HEK293 (cell line): ENCODE data around the gene EID2.

Experiments
- CTCF ChIA-PET: fragments of 350-600 bp; formaldehyde crosslinking; extraction: SDS; loops from one replicate; lab custom pipeline; 2021; ENCODE audit warnings: antibody characterized with exemption; lab: Yijun Ruan, JAX
- POLR2A ChIA-PET: fragments of 300-600 bp; formaldehyde crosslinking; extraction: SDS; loops from one replicate; lab custom pipeline; 2020; ENCODE audit warnings: antibody characterized with exemption, inconsistent platforms; lab: Yijun Ruan, JAX
- H3K27ac ChIP-seq: fragments of 200-500 bp; sonication (Bioruptor generic); 2 replicates; pipeline ENCODE4 v1.5.1; 2014; ENCODE audit warnings: low read depth, low read length, control low read depth, inconsistent platforms; ENCODE audit errors: extremely low read depth
- H3K36me3 ChIP-seq, 2 experiments: fragments of 200-500 bp in 1 of 2; sonication (Bioruptor generic) in 1 of 2; 1 replicate in 1 of 2; 2 replicates in 1 of 2; pipeline ENCODE4 v1.5.1; 2014 to 2017; ENCODE audit warnings: inconsistent platforms in 2 of 2, low read length in 2 of 2; ENCODE audit not compliant: control insufficient read depth in 2 of 2, insufficient read depth in 1 of 2
- H3K4me1 ChIP-seq: fragments of 200-500 bp; sonication (Bioruptor generic); 2 replicates; pipeline ENCODE4 v1.5.1; 2014; ENCODE audit warnings: mild to moderate bottlenecking, low read length, inconsistent platforms; ENCODE audit not compliant: control insufficient read depth, insufficient read depth
- H3K4me3 ChIP-seq: 2 replicates; pipeline ENCODE4 v1.5.1; 2011; ENCODE audit warnings: low read depth, mild to moderate bottlenecking, control low read depth, low read length, moderate library complexity
- H3K9me3 ChIP-seq: fragments of 200-500 bp; sonication (Bioruptor generic); 2 replicates; pipeline ENCODE4 v1.5.1; 2014; ENCODE audit warnings: low read depth, low read length, inconsistent platforms; ENCODE audit not compliant: control insufficient read depth, insufficient read depth
- FEZF1 ChIP-seq: fragments of 450-650 bp; formaldehyde crosslinking; IDR thresholded peaks from 2 replicates; pipeline ENCODE4 v1.5.1; 2016; ENCODE audit warnings: missing biosample characterization, missing genetic modification characterization
- HOXD13 ChIP-seq: sonication (generic); formaldehyde crosslinking; IDR thresholded peaks from 2 replicates; pipeline ENCODE4 v1.8.0; 2022; ENCODE audit warnings: missing genetic modification reagents, borderline replicate concordance
- KLF1 ChIP-seq: fragments of 450-650 bp; formaldehyde crosslinking; IDR thresholded peaks from 2 replicates; pipeline ENCODE4 v1.5.1; 2016; ENCODE audit warnings: missing biosample characterization, missing genetic modification characterization
- KLF9 ChIP-seq: fragments of 450-650 bp; formaldehyde crosslinking; IDR thresholded peaks from 2 replicates; pipeline ENCODE4 v1.5.1; 2016; ENCODE audit warnings: missing biosample characterization, missing genetic modification characterization, low read depth
- OVOL3 ChIP-seq: fragments of 450-650 bp; formaldehyde crosslinking; IDR thresholded peaks from 2 replicates; pipeline ENCODE4 v1.5.1; 2016; ENCODE audit warnings: missing biosample characterization, missing genetic modification characterization
- SP7 ChIP-seq: fragments of 450-650 bp; formaldehyde crosslinking; IDR thresholded peaks from 2 replicates; pipeline ENCODE4 v1.5.1; 2016; ENCODE audit warnings: missing biosample characterization, missing genetic modification characterization
- TRIM28 ChIP-seq: IDR thresholded peaks from 2 replicates; pipeline ENCODE4 v1.6.1; 2011; ENCODE audit warnings: low read length, control low read depth, borderline replicate concordance
- WT1 ChIP-seq: fragments of 450-650 bp; formaldehyde crosslinking; IDR thresholded peaks from 2 replicates; pipeline ENCODE4 v1.5.1; 2016; ENCODE audit warnings: missing biosample characterization, missing genetic modification characterization
- ZBTB17 ChIP-seq: fragments of 450-650 bp; formaldehyde crosslinking; IDR thresholded peaks from 2 replicates; pipeline ENCODE4 v1.5.1; 2016; ENCODE audit warnings: missing biosample characterization, missing genetic modification characterization
- ZFHX2 ChIP-seq: fragments of 450-650 bp; formaldehyde crosslinking; conservative IDR thresholded peaks from 2 replicates; pipeline ENCODE4 v1.5.1; 2016; ENCODE audit warnings: missing biosample characterization, missing genetic modification characterization
- ZFP69B ChIP-seq: fragments of 450-650 bp; formaldehyde crosslinking; IDR thresholded peaks from 2 replicates; pipeline ENCODE4 v1.5.1; 2016; ENCODE audit warnings: missing biosample characterization, missing genetic modification characterization
- ZNF10 ChIP-seq: fragments of 450-650 bp; formaldehyde crosslinking; IDR thresholded peaks from 2 replicates; pipeline ENCODE4 v1.5.1; 2017; ENCODE audit warnings: missing biosample characterization, missing genetic modification characterization
- ZNF121 ChIP-seq: fragments of 450-650 bp; formaldehyde crosslinking; IDR thresholded peaks from 2 replicates; pipeline ENCODE4 v1.5.1; 2016; ENCODE audit warnings: missing biosample characterization, missing genetic modification characterization
- ZNF138 ChIP-seq: fragments of 450-650 bp; formaldehyde crosslinking; IDR thresholded peaks from 2 replicates; pipeline ENCODE4 v1.5.1; 2016; ENCODE audit warnings: missing biosample characterization, missing genetic modification characterization, borderline replicate concordance
- ZNF174 ChIP-seq: fragments of 450-650 bp; formaldehyde crosslinking; IDR thresholded peaks from 2 replicates; pipeline ENCODE4 v1.5.0; 2017; ENCODE audit warnings: missing biosample characterization, mild to moderate bottlenecking, missing genetic modification characterization
- ZNF175 ChIP-seq: fragments of 450-650 bp; formaldehyde crosslinking; IDR thresholded peaks from 2 replicates; pipeline ENCODE4 v1.5.1; 2016; ENCODE audit warnings: missing biosample characterization, missing genetic modification characterization
- ZNF223 ChIP-seq: fragments of 450-650 bp; formaldehyde crosslinking; IDR thresholded peaks from 2 replicates; pipeline ENCODE4 v1.5.1; 2016; ENCODE audit warnings: missing biosample characterization, missing genetic modification characterization
- ZNF23 ChIP-seq: fragments of 450-650 bp; formaldehyde crosslinking; IDR thresholded peaks from 2 replicates; pipeline ENCODE4 v1.5.1; 2016; ENCODE audit warnings: missing biosample characterization, missing genetic modification characterization, borderline replicate concordance
- ZNF311 ChIP-seq: fragments of 450-650 bp; formaldehyde crosslinking; IDR thresholded peaks from 2 replicates; pipeline ENCODE4 v1.5.1; 2017; ENCODE audit warnings: missing biosample characterization, missing genetic modification characterization, borderline replicate concordance
- ZNF391 ChIP-seq: fragments of 450-650 bp; formaldehyde crosslinking; IDR thresholded peaks from 2 replicates; pipeline ENCODE4 v1.5.1; 2016; ENCODE audit warnings: low read depth, missing biosample characterization, missing genetic modification characterization, borderline replicate concordance
- ZNF423 ChIP-seq: fragments of 450-650 bp; formaldehyde crosslinking; IDR thresholded peaks from 2 replicates; pipeline ENCODE4 v1.5.1; 2016; ENCODE audit warnings: missing biosample characterization, missing genetic modification characterization
- ZNF529 ChIP-seq: fragments of 450-650 bp; formaldehyde crosslinking; IDR thresholded peaks from 2 replicates; pipeline ENCODE4 v1.5.1; 2017; ENCODE audit warnings: missing genetic modification characterization, missing biosample characterization; ENCODE audit not compliant: insufficient replicate concordance
- ZNF548 ChIP-seq: fragments of 450-650 bp; formaldehyde crosslinking; IDR thresholded peaks from 2 replicates; pipeline ENCODE4 v1.5.1; 2016; ENCODE audit warnings: missing biosample characterization, missing genetic modification characterization
- ZNF558 ChIP-seq: fragments of 450-650 bp; formaldehyde crosslinking; IDR thresholded peaks from 2 replicates; pipeline ENCODE4 v1.5.1; 2016; ENCODE audit warnings: missing biosample characterization, missing genetic modification characterization
- ZNF560 ChIP-seq: fragments of 450-650 bp; formaldehyde crosslinking; IDR thresholded peaks from 2 replicates; pipeline ENCODE4 v1.5.1; 2017; ENCODE audit warnings: missing biosample characterization, missing genetic modification characterization, borderline replicate concordance
- ZNF561 ChIP-seq: fragments of 450-650 bp; IDR thresholded peaks from 2 replicates; pipeline ENCODE4 v1.5.1; 2018; ENCODE audit warnings: missing biosample characterization, missing genetic modification characterization, borderline replicate concordance
- ZNF626 ChIP-seq: fragments of 450-650 bp; sonication (Bioruptor Pico); formaldehyde crosslinking; IDR thresholded peaks from 2 replicates; pipeline ENCODE4 v1.5.1; 2018; ENCODE audit warnings: missing biosample characterization, missing genetic modification characterization, inconsistent platforms
- ZNF701 ChIP-seq: fragments of 450-650 bp; formaldehyde crosslinking; IDR thresholded peaks from 2 replicates; pipeline ENCODE4 v1.5.1; 2016; ENCODE audit warnings: missing biosample characterization, missing genetic modification characterization
- ZXDB ChIP-seq: fragments of 450-650 bp; formaldehyde crosslinking; IDR thresholded peaks from 2 replicates; pipeline ENCODE4 v1.5.1; 2016; ENCODE audit warnings: missing biosample characterization, missing genetic modification characterization
- TF ChIP-seq, protein P1 (sequence below): fragments of 450-650 bp; formaldehyde crosslinking; IDR thresholded peaks from 2 replicates; pipeline ENCODE4 v1.5.1; 2016; ENCODE audit warnings: missing biosample characterization, missing genetic modification characterization
- TF ChIP-seq, protein P2 (sequence below): fragments of 450-650 bp; formaldehyde crosslinking; IDR thresholded peaks from 2 replicates; pipeline ENCODE4 v1.5.1; 2016; ENCODE audit warnings: missing biosample characterization, missing genetic modification characterization

EID2 gene

GRCh38 chr19:39542206-39542605 lies 2.2 kb upstream of the EID2 start:
- no peak overlapping the region for H3K27ac ChIP-seq
- ChIA-PET POLR2A (interaction anchor here (0.9 to 1.7 kb wide), 3 partner anchors 9 to 106 kb away, joined by 4 to 6 read pairs (median 5); partner anchors contain the start of genes EID2B and RPS16), CTCF (interaction anchor here (0.6 to 5.3 kb wide), 20 partner anchors 9 to 883 kb away, joined by 3 to 37 read pairs (median 4); partner anchors contain the start of gene EID2B)
- H3K36me3 ChIP-seq = peaks cover 2 to 12% of the 10 kb centered on the region in 2 experiments; a peak in 2 of 3 replicates
- H3K4me3 ChIP-seq = no peak overlapping the region
- no peaks in the 10 kb centered on the region for H3K9me3 ChIP-seq
- TF ChIP-seq ZBTB17 (tag by site-specific recombination) (peak; percentile 49; the same call in 1 of the 2 replicates), FEZF1 (tag by site-specific recombination) (no peak)
- peaks cover 16% of the 10 kb centered on the region for H3K4me1 ChIP-seq

DNA sequence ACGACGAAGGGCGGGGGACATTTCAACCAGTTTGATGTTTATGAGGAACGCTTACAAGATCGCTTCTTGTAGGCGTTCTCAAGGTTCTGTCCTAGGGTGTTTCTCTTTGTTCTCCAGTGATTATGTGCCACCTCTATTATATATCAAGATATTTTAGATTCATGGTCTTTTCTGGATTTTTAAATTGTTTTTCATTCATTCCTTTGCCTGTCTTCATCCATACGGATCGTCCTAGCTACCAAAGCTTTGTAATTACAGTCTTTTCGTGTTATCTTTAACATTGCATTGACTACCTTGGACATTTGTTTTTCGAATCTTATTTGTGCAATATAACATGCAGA lies 342 bp upstream of the EID2 start:
- H3K4me3 ChIP-seq = no peak overlapping the region
- H3K4me1 ChIP-seq = peaks cover 16% of the 10 kb centered on the region
- POLR2A ChIA-PET = interaction anchor here (0.6 to 2.3 kb wide), 4 partner anchors 14 to 149 kb away, joined by 3 to 30 read pairs (median 4); partner anchors contain the start of genes MED29, PAF1 and RPS16
- peak overlapping the region; percentile 97; the same call in 1 of the 2 replicates for H3K27ac ChIP-seq
- H3K36me3 ChIP-seq = peaks cover 2 to 27% of the 10 kb centered on the region in 2 experiments
- H3K9me3 ChIP-seq = no peaks in the 10 kb centered on the region
- CTCF ChIA-PET = interaction anchor here (0.6 to 4.2 kb wide), 17 partner anchors 11 to 252 kb away, joined by 3 to 30 read pairs (median 4); partner anchors contain the start of gene RPS16
- no peak for TF ChIP-seq ZNF138
- TF ChIP-seq ZNF391 (tag by site-specific recombination) = no peak
- no peak; the same call in 1 of the 2 replicates for TF ChIP-seq OVOL3
- no peak for TF ChIP-seq HOXD13
- TF ChIP-seq KLF1 (tag by site-specific recombination) = no peak
- no peak for TF ChIP-seq ZNF529 (tag by site-specific recombination)
- TF ChIP-seq ZNF558 (tag by site-specific recombination) = no peak
- TF ChIP-seq ZXDB (tag by site-specific recombination) = 0 out of 2 replicates have a peak, but pooled peaks have one; percentile 26
- TF ChIP-seq ZNF423 = no peak
- TF ChIP-seq ZNF548 (tag by site-specific recombination) = no peak
- TF ChIP-seq ZNF560 (tag by site-specific recombination) = no peak
- TF ChIP-seq ZNF175 = no peak
- TF ChIP-seq TRIM28 = no peak
- TF ChIP-seq, protein P1, sequence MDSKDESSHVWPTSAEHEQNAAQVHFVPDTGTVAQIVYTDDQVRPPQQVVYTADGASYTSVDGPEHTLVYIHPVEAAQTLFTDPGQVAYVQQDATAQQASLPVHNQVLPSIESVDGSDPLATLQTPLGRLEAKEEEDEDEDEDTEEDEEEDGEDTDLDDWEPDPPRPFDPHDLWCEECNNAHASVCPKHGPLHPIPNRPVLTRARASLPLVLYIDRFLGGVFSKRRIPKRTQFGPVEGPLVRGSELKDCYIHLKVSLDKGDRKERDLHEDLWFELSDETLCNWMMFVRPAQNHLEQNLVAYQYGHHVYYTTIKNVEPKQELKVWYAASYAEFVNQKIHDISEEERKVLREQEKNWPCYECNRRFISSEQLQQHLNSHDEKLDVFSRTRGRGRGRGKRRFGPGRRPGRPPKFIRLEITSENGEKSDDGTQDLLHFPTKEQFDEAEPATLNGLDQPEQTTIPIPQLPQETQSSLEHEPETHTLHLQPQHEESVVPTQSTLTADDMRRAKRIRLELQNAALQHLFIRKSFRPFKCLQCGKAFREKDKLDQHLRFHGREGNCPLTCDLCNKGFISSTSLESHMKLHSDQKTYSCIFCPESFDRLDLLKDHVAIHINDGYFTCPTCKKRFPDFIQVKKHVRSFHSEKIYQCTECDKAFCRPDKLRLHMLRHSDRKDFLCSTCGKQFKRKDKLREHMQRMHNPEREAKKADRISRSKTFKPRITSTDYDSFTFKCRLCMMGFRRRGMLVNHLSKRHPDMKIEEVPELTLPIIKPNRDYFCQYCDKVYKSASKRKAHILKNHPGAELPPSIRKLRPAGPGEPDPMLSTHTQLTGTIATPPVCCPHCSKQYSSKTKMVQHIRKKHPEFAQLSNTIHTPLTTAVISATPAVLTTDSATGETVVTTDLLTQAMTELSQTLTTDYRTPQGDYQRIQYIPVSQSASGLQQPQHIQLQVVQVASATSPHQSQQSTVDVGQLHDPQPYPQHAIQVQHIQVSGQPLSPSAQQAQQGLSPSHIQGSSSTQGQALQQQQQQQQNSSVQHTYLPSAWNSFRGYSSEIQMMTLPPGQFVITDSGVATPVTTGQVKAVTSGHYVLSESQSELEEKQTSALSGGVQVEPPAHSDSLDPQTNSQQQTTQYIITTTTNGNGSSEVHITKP (tag by site-specific recombination) = peak; percentile 53; the same call in 1 of the 2 replicates
- TF ChIP-seq WT1 (tag by site-specific recombination) = no peak
- TF ChIP-seq SP7 (tag by site-specific recombination) = 0 out of 2 replicates have a peak, but pooled peaks have one; percentile 23
- TF ChIP-seq ZNF311 (tag by site-specific recombination) = no peak
- TF ChIP-seq ZNF561 (tag by site-specific recombination) = no peak
- no peak for TF ChIP-seq ZNF174 (tag by site-specific recombination)
- TF ChIP-seq ZFHX2 (tag by site-specific recombination) = peak; percentile 4; the same call in 1 of the 2 replicates
- no peak for TF ChIP-seq KLF9
- TF ChIP-seq ZNF223 = no peak
- TF ChIP-seq ZNF121 (tag by site-specific recombination) = no peak
- no peak for TF ChIP-seq ZFP69B
- TF ChIP-seq ZNF10 (tag by site-specific recombination) = no peak; the same call in 1 of the 2 replicates
- no peak for TF ChIP-seq ZNF701 (tag by site-specific recombination)
- TF ChIP-seq ZNF626 = no peak
- TF ChIP-seq, protein P2, sequence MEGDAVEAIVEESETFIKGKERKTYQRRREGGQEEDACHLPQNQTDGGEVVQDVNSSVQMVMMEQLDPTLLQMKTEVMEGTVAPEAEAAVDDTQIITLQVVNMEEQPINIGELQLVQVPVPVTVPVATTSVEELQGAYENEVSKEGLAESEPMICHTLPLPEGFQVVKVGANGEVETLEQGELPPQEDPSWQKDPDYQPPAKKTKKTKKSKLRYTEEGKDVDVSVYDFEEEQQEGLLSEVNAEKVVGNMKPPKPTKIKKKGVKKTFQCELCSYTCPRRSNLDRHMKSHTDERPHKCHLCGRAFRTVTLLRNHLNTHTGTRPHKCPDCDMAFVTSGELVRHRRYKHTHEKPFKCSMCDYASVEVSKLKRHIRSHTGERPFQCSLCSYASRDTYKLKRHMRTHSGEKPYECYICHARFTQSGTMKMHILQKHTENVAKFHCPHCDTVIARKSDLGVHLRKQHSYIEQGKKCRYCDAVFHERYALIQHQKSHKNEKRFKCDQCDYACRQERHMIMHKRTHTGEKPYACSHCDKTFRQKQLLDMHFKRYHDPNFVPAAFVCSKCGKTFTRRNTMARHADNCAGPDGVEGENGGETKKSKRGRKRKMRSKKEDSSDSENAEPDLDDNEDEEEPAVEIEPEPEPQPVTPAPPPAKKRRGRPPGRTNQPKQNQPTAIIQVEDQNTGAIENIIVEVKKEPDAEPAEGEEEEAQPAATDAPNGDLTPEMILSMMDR = no peak
- no peak for TF ChIP-seq ZNF23 (tag by site-specific recombination)
